GM19328 (cell line): ENCODE data around the gene CNTLN.
"Not testable (repeated sequence)": the region's sequence is repeated elsewhere in the genome, so short reads cannot be mapped to it uniquely, and the experiment has no call there.

Source experiments
- ATAC-seq: cut with Tn5 transposase; IDR thresholded peaks from one replicate; pipeline ENCODE4 v1.9.1; 2021; ENCODE audit warnings: mild to moderate bottlenecking, moderate library complexity; ENCODE audit not compliant: unreplicated experiment

The CNTLN gene

DNA sequence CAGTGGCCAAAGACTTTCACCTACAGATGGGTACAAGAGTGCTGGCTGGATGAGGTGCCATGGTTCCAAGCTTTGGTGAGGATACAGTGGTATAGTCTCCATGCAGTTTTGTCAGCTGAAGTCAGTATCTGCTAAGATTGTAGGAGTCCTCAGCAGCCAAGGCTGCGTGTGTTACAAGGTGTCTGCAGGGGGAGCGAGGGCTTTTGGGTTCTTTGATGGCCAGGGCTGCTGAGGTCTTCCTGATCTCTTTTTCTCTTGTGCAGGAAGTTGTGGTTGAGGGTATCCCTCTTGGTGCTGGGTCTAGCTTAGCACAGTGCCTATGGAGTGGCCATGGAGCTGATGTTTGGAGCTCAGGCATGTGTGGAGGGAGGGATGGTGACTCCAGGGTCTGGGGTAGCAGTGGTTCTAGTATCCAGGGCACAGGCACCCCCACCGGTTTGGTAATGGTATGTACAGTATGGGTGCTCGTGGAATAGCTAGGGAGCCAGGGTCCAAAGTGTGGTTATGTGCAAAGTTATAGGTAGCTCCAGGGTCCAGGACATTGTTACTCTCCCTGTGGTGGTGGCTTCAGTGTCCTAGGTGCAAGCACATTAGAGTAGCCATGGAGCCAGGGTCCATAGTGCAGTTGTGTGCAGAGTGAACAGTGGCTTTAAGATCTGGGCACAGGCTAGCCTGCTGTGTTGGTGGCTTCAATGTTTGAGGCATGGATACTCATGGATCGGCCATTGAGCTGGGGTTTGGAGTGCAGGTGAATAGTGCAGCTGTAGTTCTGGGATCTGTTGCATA lies 36.7 kb downstream of the CNTLN start:
- no peak for ATAC-seq

- not testable (repeated sequence) for ATAC-seq
Measured at GRCh38 chr9:17177496-17177895, 42.7 kb downstream of the CNTLN start.

- no peak for ATAC-seq
Measured at GRCh38 chr9:17185481-17186029, 50.7 kb downstream of the CNTLN start.

GRCh38 chr9:17191082-17191481 lies 56.2 kb downstream of the CNTLN start:
- no peak for ATAC-seq

GRCh38 chr9:17204611-17205152 lies 69.8 kb downstream of the CNTLN start:
- no peak for ATAC-seq

DNA sequence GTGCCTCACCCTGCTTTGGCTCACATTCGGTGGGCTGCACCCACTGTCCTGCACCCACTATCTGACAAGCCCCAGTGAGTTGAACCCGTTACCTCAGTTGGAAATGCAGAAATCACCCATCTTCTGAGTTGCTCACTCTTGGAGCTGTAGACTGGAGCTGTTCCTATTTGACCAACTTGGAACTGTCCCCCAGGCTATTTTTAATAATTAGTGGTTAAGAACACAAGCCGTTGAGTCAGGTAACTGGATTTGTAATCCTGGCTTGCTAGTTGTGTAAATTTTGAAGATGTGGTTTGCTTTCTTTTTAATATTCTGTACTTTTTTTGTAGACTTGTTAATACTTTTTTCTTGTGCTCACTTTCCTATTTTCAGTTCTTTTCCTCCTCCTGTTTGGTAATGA lies 81.2 kb downstream of the CNTLN start:
- no peak for ATAC-seq

GRCh38 chr9:17216646-17217045 lies 81.8 kb downstream of the CNTLN start:
- no peak for ATAC-seq

DNA sequence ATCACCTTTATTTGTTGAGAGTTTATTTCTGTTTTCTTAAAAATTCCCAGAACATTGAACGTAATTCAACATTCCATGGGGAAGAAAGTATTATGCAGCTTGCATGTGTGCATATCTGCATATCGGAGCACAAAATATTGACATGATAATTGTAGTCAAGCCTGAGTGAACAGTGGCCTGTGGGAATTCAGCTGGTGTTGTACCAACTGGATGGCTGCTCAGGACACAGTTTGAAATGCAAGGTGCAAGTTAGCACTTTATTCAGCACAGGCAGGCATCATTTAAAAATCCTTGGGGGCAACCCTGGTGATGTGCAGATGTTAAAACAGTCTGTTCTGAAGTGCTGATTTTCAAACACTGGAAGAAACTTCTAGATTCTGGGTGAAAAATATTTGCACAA lies 82.4 kb downstream of the CNTLN start:
- no peak for ATAC-seq

DNA sequence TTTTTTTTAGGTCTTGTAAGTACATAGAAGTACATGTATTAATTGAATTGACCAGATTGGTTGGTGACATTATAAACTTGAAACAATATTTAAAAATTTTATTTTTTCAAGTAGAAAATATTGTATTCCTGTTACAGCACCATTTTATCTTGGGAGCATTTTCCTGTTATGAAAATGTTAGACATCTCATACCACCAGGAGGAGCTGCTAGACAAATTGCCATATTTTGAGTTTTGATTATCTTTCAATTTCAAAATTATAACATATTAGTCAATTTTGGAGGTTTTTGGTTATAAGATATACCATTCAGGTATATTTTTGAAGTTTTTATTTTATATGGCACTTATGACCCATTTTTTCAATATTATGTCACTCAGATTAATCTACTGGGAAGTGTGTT lies 84.4 kb downstream of the CNTLN start:
- ATAC-seq = no peak

GRCh38 chr9:17222932-17223331 lies 88.1 kb downstream of the CNTLN start:
- ATAC-seq = no peak

DNA sequence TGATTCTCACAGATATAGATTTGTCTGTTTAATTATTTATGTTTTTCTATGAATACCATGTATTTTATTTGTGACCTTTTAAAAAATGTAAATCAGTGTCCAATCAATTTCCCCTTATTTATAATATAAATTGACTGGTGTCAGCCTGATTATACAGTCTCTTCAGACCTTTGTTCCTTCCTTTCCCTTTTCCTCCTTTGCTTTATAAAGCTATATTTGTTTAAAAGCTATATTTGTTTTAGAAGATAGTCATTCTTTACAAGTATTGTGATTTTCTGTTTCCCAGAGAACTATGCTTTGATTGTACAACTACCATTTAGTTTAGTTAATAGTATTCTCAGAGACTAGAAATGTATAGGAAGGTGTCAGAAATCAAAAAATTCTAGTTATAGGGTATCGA lies 90.6 kb downstream of the CNTLN start:
- no peak for ATAC-seq

DNA sequence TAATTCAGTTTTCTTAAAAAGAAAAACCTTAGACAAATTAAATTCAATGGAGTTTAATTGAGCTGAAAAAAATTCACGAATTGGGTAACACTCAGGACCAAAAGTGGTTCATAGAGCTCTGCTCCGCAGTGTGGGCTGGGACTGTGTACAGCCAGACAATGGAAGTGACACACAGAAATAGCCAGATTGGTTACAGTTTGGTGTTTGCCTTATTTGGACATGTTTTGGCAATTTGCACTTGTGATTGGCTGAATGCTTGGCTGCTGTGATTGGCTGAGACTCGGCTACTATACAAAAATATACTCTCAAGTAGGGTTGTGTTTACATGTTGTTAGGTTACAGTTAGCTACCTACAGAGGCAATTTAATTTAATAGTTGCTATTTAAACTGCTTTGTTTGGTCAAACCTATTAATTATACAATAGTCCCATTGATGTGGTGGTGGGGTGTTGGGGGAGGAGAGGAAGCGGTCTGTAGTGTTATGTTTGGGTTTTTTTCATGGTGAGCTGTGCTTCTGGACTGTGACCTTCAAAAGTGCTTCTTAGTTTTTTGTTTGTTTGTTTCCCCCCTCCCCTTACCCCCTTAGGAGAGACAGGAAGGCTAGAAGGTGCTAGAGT lies 95.2 kb downstream of the CNTLN start:
- ATAC-seq = no peak

GRCh38 chr9:17230646-17231045 lies 95.8 kb downstream of the CNTLN start:
- ATAC-seq = no peak

- no peak for ATAC-seq
Measured at GRCh38 chr9:17236147-17236546, 101.3 kb downstream of the CNTLN start.

GRCh38 chr9:17246770-17247169 lies 111.9 kb downstream of the CNTLN start:
- ATAC-seq = no peak

- no peak for ATAC-seq
Measured at GRCh38 chr9:17251100-17251499, 116.3 kb downstream of the CNTLN start.

- not testable (repeated sequence) for ATAC-seq
Measured at GRCh38 chr9:17268531-17269188, 133.8 kb downstream of the CNTLN start.

DNA sequence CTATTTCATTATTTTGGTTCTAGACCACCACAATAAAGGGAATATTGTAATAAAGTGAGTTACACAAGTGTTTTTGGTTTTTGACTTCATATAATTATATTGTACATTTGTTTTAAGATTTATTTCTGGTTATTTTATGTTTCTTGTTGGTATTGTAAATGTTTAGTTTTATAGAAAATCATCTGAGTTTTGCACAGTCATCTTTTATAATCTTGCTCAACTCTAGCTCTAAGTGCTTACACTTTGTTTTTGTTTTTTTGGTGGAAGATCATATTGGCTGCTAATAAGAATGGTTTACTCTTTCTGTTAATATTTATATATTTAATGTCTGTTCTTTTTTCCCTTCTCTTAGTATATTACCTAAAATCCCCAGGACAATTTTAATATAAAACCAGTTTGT lies 135.0 kb downstream of the CNTLN start:
- no peak for ATAC-seq

DNA sequence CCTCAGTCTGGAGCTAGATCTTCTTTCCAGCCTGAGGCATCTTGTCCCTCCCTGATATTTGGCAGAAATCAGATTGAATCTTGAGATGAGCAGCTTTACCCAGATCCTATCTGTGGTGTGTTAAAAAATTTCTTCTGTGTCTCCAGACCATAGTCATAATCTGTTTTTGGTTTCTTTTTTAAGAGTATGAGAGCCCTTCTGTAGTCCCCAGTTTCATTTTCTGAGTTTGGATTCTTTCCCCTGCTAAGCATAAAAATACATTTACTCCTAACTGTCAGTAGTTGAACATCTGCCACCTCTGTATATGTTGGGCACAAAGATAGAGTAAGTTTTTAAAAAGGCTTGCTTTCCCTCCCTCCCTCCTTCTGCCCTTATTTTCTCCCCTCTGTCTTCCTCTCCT lies 137.7 kb downstream of the CNTLN start:
- no peak for ATAC-seq

DNA sequence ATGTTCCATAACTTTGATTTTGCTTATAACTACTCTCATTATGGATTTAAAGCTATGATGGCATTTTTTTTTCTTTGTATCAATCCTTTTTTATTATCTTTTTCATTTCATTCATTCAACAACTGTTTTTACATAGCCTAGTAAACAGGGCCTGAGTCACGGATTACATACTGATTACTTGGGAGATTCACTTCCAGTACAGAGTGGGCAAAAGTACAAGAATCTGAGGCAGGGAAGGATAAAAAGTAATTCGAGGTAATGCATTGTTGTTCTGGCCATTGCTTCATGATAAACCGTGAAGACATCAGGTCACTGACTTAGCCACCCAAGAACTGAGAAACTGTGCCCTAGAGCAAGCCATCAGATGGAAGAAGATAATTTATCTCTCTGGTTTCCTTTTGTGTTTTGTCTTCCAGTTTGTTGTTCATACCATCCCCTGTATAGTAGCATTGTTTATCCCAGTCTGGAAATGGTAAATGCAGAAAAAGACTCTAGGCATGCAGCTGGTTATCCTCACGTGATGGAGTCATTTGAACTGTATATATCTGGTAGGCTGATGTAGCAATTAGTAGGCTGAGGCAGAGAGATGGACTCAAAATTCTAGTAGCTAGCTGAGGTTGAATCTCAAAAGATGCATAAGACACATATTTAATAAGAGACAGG lies 145.6 kb downstream of the CNTLN start:
- no peak for ATAC-seq

- ATAC-seq = not testable (repeated sequence)
Measured at GRCh38 chr9:17290673-17291072, 155.8 kb downstream of the CNTLN start.
